GM21825 (cell line): ENCODE results near the gene ZNF195.
"Not testable (repeated sequence)": the region's sequence is repeated elsewhere in the genome, so short reads cannot be mapped to it uniquely, and the experiment has no call there.

Source experiments
- ATAC-seq: cut with Tn5 transposase; IDR thresholded peaks from one replicate; pipeline ENCODE4 v1.9.1; 2021; ENCODE audit warnings: mild to moderate bottlenecking, moderate library complexity; ENCODE audit not compliant: unreplicated experiment

The ZNF195 gene

DNA sequence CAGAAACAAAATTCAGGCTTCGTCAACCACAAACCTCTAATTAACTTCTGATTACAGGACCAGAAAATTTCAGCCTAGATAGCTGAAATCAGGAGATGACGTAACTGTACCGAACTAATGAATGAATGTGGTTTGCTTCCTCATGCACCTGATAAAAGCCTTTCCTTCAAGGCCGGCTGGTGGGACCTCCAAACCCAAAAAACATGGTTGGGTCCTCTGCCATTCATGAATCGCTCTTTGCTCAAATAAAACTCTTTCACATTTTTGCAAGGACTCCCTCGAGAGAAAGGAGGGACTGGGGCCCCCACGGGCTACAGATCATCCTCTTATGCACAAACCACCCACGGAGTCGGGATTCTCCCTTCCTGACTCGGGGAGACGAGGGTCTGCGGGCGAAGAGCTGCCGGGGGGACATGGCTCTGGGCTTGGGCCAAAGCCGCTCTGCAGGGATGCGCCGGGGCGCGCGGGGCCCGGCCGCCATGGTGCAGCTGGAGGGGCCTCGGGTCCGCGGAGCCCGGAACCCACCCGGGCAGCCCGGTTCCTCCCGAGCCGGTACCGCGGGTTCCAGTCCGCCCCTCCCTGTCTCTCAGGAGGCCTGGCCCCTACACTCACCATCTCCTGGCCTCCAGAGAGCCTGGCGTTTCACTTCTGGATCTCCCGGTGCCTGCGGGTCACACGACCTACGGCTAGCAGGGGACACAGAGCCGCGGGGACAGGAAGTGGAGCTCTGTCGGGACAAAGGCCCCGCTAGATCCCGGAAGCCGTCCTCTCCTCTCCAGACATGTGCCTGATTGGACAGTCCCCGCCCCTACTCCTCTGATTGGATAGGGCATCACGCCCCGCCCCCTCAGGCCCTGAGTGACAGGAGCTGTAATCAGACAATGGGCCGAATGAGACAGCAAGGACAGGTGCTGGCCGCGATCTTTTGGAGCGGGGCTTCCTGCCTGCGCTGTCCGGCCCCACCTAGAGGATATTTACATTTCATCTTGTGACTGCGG is at the start of gene ZNF195:
Gene ZNF195, minus strand, starts transcription at position 721 of the 998 bp plus-strand sequence. Its CDS starts 106 bp downstream, at position 615.
- ATAC-seq, result peak; percentile 99

DNA sequence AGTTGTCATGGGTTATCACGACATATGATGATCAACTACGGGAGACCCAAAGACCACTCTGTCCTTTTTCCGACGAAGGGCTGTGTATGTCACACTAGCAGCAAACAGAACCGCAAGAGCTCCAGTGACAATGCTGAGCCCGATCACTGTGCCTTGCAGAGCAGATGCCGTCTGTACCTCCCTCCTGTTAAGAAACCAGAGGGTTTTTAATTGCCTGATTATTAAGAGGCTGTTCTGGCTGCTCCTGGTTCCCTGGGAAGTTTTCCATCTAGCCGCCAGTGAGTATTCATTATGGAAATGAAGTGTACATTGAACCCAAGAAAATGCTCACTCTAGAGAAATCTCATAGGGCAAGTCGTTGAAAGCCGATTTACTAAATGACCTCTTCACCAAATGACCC is 49.1 kb upstream of the ZNF195 start:
- ATAC-seq, result not testable (repeated sequence)

DNA sequence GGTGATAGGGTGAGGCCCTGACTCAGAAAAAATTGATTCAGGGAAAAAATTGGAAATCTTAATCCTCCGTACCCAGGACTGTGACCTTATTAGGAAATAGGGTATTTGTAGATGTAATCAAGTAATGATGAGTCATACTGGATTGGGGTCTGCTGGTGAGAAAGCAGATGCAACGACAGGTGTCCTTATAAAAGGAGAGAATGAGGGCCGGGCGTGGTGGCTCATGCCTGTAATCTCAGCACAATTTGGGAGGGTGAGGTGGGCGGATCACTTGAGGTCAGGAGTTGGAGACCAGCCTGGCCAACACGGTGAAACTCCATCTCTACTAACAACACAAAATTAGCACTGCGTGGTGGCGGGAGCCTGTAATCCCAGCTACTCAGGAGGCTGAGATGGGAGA is 47.6 kb upstream of the ZNF195 start:
- not testable (repeated sequence) for ATAC-seq

DNA sequence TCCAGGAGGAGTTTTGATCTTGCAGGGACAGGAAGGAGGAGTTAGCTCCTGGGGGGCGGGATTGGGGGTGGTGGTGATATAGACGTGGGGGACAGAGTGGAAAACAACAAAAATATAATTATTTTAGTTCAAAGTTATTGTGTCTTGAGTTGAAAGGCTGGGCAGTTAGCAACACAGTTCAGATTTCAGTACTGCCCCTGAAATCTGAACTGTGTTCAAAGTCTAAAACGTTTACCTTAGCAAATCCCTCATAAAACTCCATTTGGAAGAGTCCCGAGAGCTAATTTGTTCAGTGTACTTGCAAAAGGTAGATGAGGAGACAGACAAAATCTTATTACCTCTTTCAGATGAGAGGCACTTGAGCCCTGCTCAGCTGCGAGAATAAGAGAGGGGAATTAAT is 45.0 kb upstream of the ZNF195 start:
- not testable (repeated sequence) for ATAC-seq

DNA sequence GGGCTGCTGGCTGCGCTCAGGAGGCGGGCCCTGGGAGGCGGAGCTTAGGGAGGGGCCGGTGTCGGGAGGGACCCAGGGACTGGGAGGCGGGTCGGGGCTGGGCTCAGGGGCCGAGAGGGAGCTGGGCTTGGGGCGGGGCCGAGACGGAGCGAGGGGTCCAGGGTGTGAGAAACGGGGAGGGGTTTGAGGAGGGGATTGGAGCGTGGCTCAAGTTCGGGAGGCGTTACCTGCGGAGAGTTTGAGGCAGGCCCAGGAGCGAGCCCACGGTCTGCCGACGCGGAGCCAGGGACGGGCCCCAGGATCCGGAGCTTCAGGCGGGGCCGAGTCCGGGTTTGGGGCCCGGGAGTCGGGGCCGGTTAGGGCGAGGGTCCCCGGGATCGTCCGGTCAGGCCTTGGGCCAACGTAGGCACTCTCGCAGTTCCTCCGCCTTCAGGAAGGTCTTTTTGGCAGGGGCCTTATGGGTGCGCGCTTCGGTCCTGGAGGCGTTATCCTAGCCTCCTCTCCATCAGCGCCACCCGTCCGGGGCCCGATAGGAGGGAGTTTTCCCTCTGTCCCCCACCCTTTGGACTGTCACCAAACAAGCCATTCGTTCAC is 44.3 kb upstream of the ZNF195 start:
- not testable (repeated sequence) for ATAC-seq

DNA sequence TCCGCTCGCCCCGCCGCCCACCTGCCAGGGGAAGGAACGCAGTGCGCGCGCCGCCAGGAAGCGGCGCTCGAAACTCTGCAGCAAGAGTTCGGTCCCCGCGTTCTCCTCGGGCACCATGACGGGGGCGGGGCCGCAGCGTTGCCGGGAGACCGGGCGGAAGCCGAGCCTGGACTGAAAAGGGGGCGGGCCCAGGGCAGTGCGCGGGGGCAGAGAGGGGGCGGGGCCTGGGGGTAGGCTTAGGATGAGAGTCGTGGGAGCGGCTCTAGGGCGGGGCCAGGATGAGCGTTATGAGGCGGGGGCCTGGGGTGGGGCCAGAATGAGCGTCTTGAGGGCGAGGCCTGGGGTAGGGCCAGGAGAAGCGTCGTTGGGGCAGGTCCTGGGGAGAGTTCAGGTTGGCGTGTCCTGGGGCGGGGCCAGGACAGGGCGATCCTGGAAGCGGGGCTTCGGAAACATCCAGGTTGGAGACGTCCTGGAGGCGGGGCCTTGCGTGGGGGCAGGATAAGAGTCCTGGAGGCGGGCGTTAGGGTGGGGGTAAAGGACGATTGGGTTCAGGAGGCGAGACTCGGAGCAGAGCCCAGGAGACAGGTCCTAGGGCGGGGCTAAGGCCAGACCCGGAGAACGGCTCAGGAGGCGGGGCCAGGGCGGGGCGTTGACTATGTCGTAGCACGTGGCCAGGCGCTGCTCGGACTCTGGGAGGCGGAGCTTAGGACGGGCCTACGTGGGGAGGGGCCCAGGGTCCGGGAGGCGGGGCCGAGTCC is 43.6 kb upstream of the ZNF195 start:
- peak; percentile 97 for ATAC-seq

DNA sequence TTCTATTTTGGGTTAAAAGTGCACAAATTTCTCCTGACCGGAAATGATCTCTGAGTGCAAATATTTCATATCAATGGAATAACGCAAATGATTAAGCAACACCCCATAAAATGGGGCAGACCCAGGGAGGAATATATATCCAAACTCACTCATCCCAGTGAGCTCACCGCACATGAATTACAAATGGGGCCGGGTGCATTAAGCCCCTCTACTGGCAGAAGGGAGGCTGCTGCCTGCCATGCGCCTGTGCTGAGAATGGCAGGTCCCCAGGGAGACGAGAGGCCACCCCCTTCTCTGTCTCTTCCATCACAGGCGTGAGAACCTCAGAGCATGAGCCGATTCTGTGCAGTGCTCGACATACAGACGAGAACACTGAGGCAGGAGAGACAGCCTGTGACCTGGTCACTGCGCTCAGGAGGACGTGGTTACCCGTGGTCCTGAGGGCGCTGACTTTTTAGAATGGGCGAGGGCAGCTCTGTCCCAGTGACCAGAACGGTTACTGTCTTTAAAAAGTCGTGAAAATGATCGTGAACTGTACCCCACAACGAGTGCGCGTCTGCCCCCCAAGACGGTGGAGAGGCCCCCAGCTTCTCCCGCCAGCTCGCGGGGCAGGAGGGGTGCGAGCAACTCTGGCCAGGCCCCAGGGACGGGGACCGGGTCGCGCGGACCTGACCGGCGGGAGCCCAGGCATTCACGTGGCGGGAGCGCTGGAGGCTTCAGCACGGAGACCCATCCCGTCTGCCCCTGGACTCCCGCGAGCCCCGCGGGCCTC is 42.8 kb upstream of the ZNF195 start:
- ATAC-seq, result not testable (repeated sequence)

DNA sequence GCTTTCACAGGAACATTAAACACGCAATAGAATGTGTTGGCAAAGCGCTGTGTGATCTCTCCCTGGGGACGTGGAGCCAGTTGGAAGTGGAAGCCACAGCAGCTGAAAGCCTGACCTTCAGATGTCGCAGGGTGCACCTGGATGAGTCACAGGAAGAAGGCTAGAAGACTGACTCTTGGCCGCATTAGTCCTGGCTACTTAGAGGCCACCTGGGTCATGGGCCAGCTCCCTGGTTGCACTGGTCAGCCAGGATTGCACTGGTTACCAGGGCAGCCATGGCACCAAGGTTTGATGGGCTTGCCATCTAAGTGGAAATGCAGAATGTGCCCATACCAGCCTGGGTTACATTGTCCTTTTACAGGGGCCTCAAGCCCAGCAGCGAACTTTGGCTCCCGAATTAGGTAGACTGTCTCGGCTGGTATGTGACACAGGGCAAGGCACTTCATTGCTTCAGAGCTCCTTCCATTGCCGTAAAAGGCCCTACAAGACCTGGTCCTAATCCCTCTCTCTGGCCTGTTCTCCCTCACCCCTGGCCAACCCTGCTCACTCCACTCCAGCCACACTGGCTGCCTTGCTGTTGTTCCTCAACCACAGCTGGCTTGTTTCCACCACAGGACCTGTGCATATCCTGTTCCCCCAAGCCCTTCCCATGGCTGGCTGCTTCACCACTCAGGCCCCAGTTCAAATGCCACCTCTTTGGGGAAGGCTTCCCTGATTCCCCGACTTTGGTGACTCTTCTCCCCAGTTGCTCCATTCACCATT is 41.5 kb upstream of the ZNF195 start:
- not testable (repeated sequence) for ATAC-seq

DNA sequence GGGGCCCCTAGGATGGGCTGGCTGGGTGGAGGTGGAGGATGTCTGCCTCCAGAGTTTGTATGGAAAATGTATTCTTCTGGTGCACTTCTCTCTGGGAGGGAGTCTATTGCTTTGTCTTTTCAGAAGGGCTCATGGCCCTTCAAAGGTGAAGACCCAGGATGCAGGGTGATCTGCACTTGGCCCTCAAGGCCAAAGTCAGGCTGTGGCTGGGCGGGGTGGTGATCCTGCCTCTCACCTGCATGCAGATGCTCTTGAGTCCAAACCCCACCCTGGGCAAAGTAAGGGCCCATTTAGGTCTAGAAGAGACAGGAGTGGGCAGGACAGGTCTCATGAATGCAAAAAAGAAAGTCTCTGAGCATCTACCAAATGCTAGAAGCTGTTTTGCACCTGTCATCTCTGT is 40.5 kb upstream of the ZNF195 start:
- ATAC-seq, result not testable (repeated sequence)

DNA sequence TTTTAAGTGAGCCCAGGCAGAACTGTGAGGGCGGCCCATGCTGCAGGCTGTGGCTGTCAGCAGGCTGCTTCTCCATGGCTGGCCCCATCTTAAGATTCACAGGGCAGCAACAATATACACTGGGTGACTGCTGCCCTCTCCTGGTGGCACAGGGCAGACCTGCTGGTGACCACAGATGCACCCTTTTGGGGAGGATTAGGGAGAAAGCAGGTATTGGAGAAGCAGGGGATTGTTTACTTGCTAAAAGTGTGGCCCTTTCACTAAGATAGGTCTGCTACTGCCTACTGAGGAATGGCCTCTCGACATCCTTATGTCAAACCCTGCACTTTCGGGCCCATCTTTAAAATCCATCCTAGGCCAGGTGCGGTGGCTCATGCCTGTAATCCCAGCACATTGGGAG is 38.1 kb upstream of the ZNF195 start:
- not testable (repeated sequence) for ATAC-seq

DNA sequence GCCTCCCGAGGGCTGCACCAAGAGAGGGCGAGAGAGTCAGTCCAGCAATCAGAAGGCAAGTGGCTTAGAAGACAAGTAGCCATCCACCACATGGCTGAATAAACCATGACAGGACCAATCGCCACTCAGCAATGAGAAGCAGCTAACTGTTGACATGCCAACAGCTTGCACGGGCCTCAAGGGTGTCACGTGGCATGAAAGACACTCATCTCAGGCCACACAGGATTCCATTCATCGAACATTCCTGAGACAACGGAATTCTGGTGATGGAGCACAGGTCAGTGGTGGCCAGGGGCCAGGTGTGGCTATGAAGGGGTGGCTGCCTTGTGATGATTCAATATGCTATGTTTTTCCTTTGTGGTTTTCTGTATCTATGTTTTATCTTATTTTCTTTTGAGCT is 36.4 kb upstream of the ZNF195 start:
- not testable (repeated sequence) for ATAC-seq

DNA sequence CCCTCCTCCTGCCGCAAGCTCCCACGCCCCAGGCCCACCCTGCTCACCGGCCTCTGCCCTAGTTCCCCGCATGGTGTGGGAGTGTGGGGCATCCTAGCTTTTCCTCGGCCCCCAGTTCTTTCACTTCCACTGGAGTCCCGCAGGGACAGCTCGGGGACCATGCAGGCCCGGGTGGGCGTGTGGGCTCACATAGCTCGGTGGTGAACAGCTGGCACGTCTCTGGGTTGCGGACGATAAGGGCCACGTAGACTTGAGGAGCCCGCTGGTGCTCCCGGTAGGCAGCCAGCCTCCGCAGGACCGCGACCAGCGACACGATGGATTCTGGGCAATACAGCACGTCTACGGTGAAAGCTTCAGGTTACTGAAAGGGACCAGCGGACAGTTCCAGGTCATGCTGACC is 34.7 kb upstream of the ZNF195 start:
- not testable (repeated sequence) for ATAC-seq

DNA sequence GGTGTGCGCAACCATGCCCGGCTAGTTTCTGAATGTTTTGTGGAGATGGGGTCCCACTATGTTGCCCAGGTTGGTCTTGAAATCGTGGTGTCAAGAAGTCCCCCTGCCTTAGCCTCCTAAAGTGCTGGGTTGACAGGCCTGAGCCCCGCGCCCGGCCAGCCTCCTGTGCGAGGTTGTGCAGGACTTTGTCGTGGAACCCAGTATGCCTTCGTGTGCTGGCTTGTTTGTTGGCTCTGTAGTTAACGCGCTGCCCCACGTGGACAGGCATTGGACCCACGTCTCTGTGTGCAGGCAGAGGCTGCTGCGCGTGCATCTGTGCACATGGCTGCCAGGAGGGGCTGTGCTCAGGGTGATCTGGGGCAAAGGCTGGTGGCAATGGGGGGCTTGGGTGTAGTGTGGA is 33.9 kb upstream of the ZNF195 start:
- no peak for ATAC-seq

DNA sequence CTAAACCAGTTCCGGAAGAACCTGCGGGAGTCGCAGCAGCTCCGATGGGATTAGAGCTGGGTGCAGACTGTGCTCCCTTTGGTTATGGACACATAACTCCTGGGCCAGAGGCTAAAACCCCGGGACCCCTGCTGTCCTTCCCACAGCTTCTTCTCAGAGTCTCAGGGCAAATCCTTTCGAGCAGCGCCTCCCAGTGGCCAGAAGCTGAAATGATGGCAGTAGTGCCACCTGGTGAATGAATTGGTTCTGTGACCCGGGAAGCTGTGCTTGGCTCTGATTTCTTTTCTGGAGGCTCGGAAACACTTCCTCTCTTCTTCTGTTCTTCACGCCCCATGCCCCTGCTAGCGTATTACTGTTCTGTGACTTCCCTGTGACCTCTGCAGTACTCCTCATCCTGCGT is 29.8 kb upstream of the ZNF195 start:
- not testable (repeated sequence) for ATAC-seq

DNA sequence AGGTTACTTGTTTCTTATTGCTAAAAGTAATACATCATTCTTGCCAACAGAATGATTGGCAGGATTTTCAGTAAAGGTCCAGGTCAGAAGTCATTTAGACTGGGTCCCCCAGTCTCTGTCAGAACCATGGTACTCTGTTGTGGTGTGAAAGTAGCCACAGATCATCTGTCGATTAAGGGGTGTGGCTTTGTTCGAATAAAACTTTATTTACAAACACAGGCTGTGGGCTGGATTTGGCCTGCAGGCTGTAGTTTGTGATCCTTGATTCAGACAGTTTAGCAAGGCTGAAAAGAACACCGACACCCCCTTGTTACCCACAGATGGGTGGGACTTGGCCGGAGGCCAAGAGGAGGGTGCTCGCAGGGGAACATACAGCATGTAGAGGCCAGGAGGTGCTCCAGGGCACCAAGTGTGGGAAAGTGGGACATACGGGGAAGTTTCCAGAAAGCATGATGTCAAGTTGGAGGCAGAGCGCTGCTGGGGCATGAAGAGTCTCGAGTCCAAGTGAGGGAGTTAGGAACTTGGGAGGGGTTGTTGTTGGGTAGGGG is 29.2 kb upstream of the ZNF195 start:
- ATAC-seq, result not testable (repeated sequence)

DNA sequence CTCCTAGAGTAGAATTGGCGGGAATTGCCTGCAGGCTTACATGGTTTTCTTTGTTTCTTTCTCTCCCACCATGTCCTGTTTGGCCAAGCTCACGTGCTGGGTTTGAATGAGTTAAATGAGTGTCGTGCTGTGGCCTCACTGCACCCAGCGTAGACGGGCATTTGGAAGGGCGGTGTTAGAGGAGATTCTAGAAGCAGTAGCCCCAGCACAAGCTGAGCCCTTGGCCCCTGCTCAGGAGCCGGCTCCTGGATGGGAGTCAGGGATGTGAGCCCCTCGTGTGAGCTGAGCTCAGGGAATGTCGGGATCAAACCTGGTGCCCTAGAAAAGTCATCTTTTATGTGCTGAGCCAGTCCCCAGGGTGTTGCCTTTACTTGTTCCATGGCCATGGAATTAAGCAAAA is 28.0 kb upstream of the ZNF195 start:
- not testable (repeated sequence) for ATAC-seq

DNA sequence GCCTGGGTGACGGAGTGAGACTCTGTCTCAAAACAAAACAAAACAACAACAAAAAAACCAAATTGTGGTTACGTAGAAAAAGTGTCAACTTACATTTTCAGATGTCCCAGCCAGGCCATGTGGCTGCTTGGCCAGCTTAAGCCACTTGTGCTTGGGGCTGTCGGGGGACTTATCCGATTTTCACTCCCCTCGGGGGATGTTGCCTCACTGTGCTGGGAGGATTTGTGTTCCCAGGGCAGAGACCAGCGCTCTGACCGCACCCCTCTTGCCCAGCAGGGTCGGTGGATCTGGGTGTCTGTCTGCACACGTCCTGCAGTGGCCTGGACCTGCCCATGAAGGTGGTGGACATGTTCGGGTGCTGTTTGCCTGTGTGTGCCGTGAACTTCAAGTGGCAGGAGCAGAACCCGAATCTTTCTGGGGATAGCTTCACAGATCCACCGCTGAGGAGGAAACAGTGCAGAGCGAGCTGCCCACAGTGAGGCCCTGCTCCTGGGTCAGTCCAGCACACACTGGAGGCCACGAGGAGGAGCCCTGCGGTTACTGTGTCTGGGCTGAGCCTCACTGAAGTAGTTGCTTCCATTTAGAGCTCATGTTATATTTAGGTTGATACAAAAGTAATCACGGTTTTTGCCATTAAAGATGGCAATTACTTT is 27.4 kb upstream of the ZNF195 start:
- not testable (repeated sequence) for ATAC-seq

DNA sequence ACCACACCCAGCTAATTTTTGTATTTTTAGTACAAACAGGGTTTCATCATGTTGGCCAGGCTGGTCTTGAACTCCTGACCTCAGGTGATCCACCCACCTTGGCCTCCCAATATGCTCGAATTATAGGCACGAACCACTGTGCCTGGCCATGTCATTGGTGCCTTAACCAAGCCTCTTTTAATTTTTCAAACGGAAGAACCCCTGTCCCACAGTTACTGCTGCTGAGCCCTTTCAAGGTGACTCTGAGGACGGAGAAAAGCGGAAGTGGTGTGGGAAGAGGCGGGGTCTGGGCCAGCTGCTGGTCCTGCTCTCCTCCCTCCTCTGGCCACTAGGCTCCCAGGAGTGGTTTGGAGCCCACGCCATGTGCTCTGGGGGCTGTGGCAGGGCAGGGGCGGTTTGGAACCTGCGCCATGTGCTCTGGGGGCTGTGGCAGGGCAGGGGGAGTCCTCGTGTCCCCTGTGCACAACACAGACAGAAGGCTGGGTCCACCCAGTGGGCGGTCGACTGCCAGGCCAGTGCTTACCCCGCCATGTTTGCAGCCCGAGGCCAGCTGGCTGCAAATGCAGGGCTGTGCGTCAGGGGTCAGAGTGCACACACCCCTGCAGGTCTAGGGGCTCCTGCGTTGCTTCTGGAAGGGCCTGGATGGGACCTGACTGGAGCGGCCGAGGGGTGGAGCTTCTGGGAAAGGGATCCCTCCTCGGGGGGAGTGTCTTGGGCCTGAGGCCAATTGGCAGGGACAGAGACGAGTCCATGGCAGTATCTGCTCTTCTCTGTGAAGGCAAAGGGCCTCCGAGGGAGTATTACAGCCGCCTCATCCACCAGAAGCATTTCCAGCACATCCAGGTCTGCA is 25.4 kb upstream of the ZNF195 start:
- ATAC-seq, result not testable (repeated sequence)
